Measurements from ENCODE around the gene YPEL2. TPM values are rescaled to one million over a fixed set of nuclear protein-coding genes. Genes with fewer than 3 reads are reported as not detected.

YPEL2 gene
- total RNA-seq, 1 experiment from 2014 or later, result 4.7 TPM

DNA sequence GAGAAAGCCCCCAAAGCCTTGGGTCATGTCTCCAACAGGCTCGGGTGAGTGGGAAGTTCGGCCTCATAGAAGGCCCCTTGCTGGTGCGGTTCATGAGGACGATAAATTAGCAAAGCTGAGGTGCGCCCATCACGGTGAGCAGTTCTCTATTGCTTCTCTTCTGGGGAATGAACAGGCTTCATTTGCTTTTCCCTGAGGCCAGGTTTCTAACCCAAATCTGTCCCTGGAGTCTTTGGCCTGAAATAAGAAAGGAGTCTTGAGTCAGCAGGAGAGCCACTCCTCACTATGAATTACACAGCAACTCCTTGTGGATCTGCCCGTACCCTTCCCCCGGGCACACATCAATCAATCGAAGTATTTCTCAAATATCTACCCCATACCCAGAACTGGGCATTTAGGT lies 94.6 kb downstream of the YPEL2 start:
- ChIA-PET POLR2A (no interaction called here), RAD21 (ENCODE audit: low non-redundant PET in 1 of 2, low total read pairs in 2 of 2, uncharacterized antibody in 2 of 2, unreplicated experiment in 2 of 2) (no interaction called here), CTCF (no interaction called here)
- Histone ChIP-seq H3K79me2 (ENCODE audit: insufficient read depth, low read length) (no peaks in the 10 kb centered on the region), H3K27ac (ENCODE audit: low read depth, low read length) (no peak overlapping the region), H3K36me3 (ENCODE audit: control insufficient read depth in 1 of 2, insufficient read depth in 2 of 2, low read length in 2 of 2) (no peaks in the 10 kb centered on the region), H4K20me1 (ENCODE audit: insufficient read depth) (no peaks in the 10 kb centered on the region), H3K27me3 (ENCODE audit: insufficient read depth, low read length) (no peaks in the 10 kb centered on the region), H3K4me1 (ENCODE audit: control insufficient read depth in 1 of 2, insufficient read depth in 2 of 2, low read length in 2 of 2) (peaks cover 7 to 22% of the 10 kb centered on the region in 2 experiments; a peak in 3 of 4 replicates), H3K4me3 (replicated peaks in 1 of 2; ENCODE audit: low read depth in 1 of 2, low read length in 2 of 2) (no peak overlapping the region), H3K4me2 (ENCODE audit: low read length) (no peak overlapping the region), H3K9me2 (ENCODE audit: insufficient read depth) (no peaks in the 10 kb centered on the region), H3K9me3 (ENCODE audit: control insufficient read depth in 1 of 2, insufficient read depth in 1 of 2, low read depth in 1 of 2, low read length in 2 of 2) (no peaks in the 10 kb centered on the region), H3K9ac (ENCODE audit: low read length) (no peak overlapping the region), H2AFZ (ENCODE audit: low read depth, low read length, poor library complexity, severe bottlenecking) (no peak overlapping the region)
- BruUV-seq (replicated peaks), result no TSS peak
- DNase-seq (ENCODE audit: low read depth, low spot score) (no peak), ATAC-seq (no peak)
- intact Hi-C loops (cut with micrococcal nuclease), result no loop called here
- TF ChIP-seq SP1 (IDR thresholded peaks at IDR 0.05; ENCODE audit: low read depth) (no peak), ATF3 (IDR thresholded peaks at IDR 0.05) (no peak), ZBTB33 (IDR thresholded peaks at IDR 0.05; ENCODE audit: extremely low read depth, insufficient replicate concordance, low read length) (no peak), POLR2AphosphoS5 (IDR thresholded peaks at IDR 0.05; ENCODE audit: low read depth, low read length) (no peak), ZNF274 (IDR thresholded peaks at IDR 0.05; ENCODE audit: low read depth, low read length) (no peak), YY1 (IDR thresholded peaks at IDR 0.05; ENCODE audit: extremely low read depth, insufficient replicate concordance, low read depth, low read length) (no peak), SIN3A (IDR thresholded peaks at IDR 0.05; ENCODE audit: low read depth) (no peak), POLR2A (IDR thresholded peaks at IDR 0.05; ENCODE audit: borderline replicate concordance, extremely low read depth, insufficient read depth, insufficient read length) (no peak), TCF7L2 (IDR thresholded peaks at IDR 0.05; ENCODE audit: borderline replicate concordance, extremely low read depth, insufficient read depth, insufficient read length) (no peak), RAD21 (IDR thresholded peaks at IDR 0.05; ENCODE audit: low read depth) (no peak), SRF (IDR thresholded peaks at IDR 0.05; ENCODE audit: low read depth) (no peak), ZFX (IDR thresholded peaks at IDR 0.05) (no peak), CEBPB (IDR thresholded peaks at IDR 0.05; ENCODE audit: low read depth) (no peak)
- TF ChIP-seq, protein P1, sequence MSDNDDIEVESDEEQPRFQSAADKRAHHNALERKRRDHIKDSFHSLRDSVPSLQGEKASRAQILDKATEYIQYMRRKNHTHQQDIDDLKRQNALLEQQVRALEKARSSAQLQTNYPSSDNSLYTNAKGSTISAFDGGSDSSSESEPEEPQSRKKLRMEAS (IDR thresholded peaks at IDR 0.05), result no peak
- TF ChIP-seq, protein P2, sequence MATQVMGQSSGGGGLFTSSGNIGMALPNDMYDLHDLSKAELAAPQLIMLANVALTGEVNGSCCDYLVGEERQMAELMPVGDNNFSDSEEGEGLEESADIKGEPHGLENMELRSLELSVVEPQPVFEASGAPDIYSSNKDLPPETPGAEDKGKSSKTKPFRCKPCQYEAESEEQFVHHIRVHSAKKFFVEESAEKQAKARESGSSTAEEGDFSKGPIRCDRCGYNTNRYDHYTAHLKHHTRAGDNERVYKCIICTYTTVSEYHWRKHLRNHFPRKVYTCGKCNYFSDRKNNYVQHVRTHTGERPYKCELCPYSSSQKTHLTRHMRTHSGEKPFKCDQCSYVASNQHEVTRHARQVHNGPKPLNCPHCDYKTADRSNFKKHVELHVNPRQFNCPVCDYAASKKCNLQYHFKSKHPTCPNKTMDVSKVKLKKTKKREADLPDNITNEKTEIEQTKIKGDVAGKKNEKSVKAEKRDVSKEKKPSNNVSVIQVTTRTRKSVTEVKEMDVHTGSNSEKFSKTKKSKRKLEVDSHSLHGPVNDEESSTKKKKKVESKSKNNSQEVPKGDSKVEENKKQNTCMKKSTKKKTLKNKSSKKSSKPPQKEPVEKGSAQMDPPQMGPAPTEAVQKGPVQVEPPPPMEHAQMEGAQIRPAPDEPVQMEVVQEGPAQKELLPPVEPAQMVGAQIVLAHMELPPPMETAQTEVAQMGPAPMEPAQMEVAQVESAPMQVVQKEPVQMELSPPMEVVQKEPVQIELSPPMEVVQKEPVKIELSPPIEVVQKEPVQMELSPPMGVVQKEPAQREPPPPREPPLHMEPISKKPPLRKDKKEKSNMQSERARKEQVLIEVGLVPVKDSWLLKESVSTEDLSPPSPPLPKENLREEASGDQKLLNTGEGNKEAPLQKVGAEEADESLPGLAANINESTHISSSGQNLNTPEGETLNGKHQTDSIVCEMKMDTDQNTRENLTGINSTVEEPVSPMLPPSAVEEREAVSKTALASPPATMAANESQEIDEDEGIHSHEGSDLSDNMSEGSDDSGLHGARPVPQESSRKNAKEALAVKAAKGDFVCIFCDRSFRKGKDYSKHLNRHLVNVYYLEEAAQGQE (IDR thresholded peaks at IDR 0.05; ENCODE audit: low read depth), result no peak

Data from HCT116 (cell line).